Ascending aorta (tissue), 2 donors: ENCODE results near the gene NELL2. TPM values are rescaled to one million over a fixed set of nuclear protein-coding genes. Genes with fewer than 3 reads are reported as not detected.
"Not testable (repeated sequence)": the region's sequence is repeated elsewhere in the genome, so short reads cannot be mapped to it uniquely, and the experiment has no call there.

ENCODE experiments used
- DNase-seq, 2 donors: peaks; one replicate each; pipeline ENCODE4 v3.0.0-alpha.2; 2019; ENCODE audit warnings: low spot score in 2 of 2
- H3K27ac ChIP-seq, 2 donors: fragments of 200-600 bp; sonication (generic); one replicate each; pipeline ENCODE4 v1.5.1; 2016 to 2017; ENCODE audit warnings: mild to moderate bottlenecking in 1 of 2
- H3K27me3 ChIP-seq: fragments of 200-600 bp; sonication (generic); one replicate; pipeline ENCODE4 v1.5.1; 2017
- H3K36me3 ChIP-seq, 2 donors: fragments of 200-600 bp; sonication (generic); one replicate each; pipeline ENCODE4 v1.5.1; 2016
- H3K4me1 ChIP-seq, 2 donors: fragments of 200-600 bp; sonication (generic); one replicate each; pipeline ENCODE4 v1.5.1; 2016 to 2017; ENCODE audit warnings: mild to moderate bottlenecking in 1 of 2
- H3K4me3 ChIP-seq, 2 donors: fragments of 200-600 bp; sonication (generic); one replicate each; pipeline ENCODE4 v1.5.1; 2016 to 2017; ENCODE audit warnings: mild to moderate bottlenecking in 1 of 2
- H3K9me3 ChIP-seq, 2 donors: fragments of 200-600 bp; sonication (generic); one replicate each; pipeline ENCODE4 v1.5.1; 2016
- CTCF ChIP-seq, 3 experiments: fragments of 200-600 bp in 2 of 3; fragments of 450-650 bp in 1 of 3; sonication (generic) in 2 of 3; IDR thresholded peaks; one replicate each; pipeline ENCODE4 v1.5.1; 2016 to 2019; ENCODE audit warnings: antibody characterized with exemption in 3 of 3, mild to moderate bottlenecking in 1 of 3, moderate library complexity in 1 of 3
- intact Hi-C: fragments of 100-400 bp; cut with DNase I; formaldehyde crosslinking; loops from one replicate; pipeline ENCODE4 v1.15.1; 2023
- total RNA-seq: library from RNA; depleted of rRNA; stranded (reverse); fragments of >200 nt; gene quantifications from one replicate; pipeline ENCODE4 v1.1.0, GENCODE V29; 2016

The NELL2 gene
- not detected for total RNA-seq

- intact Hi-C loops = no loop called here
- TF ChIP-seq CTCF (IDR thresholded peaks at IDR 0.05) = no peak
- H3K27me3 ChIP-seq = no peaks in the 10 kb centered on the region
Observed at GRCh38 chr12:44875954-44876543, at the start of gene NELL2. NELL2 (minus strand) TSS chr12:44876315; CDS start chr12:44875869, 446 bp downstream.

GRCh38 chr12:44921736-44922135, 45.6 kb upstream of the NELL2 start:
- TF ChIP-seq CTCF (IDR thresholded peaks at IDR 0.05) = no peak
- intact Hi-C loops = no loop called here
- Histone ChIP-seq H3K27me3 (no peaks in the 10 kb centered on the region), H3K4me3 (no peak overlapping the region), H3K9me3 (no peaks in the 10 kb centered on the region), H3K27ac (no peak overlapping the region), H3K4me1 (no peaks in the 10 kb centered on the region), H3K36me3 (no peaks in the 10 kb centered on the region)
- DNase-seq = no peak

More at GRCh38 chr12:44875954-44876543, at the start of gene NELL2:
- H3K36me3 ChIP-seq = no peaks in the 10 kb centered on the region
- no peak within 1 kb of the TSS for H3K27ac ChIP-seq
- peaks cover 0 to 3% of the 10 kb centered on the region in 2 donors for H3K4me1 ChIP-seq
- H3K4me3 ChIP-seq = peak within 1 kb of the TSS; percentile 65 to 73
- peaks cover 0 to 5% of the 10 kb centered on the region in 2 donors for H3K9me3 ChIP-seq
- DNase-seq = no peak

- TF ChIP-seq CTCF (IDR thresholded peaks at IDR 0.05) = no peak
- Histone ChIP-seq H3K9me3 (no peaks in the 10 kb centered on the region), H3K4me1 (no peaks in the 10 kb centered on the region), H3K4me3 (no peak overlapping the region), H3K27ac (no peak overlapping the region), H3K27me3 (no peaks in the 10 kb centered on the region), H3K36me3 (no peaks in the 10 kb centered on the region)
- intact Hi-C loops = no loop called here
- no peak for DNase-seq
Observed at GRCh38 chr12:44917141-44917540, 41.0 kb upstream of the NELL2 start.

- Histone ChIP-seq H3K27me3 (no peaks in the 10 kb centered on the region), H3K36me3 (no peaks in the 10 kb centered on the region), H3K27ac (no peak overlapping the region), H3K4me1 (no peaks in the 10 kb centered on the region), H3K9me3 (no peaks in the 10 kb centered on the region), H3K4me3 (no peak overlapping the region)
- no peak for TF ChIP-seq CTCF (IDR thresholded peaks at IDR 0.05)
- DNase-seq = no peak
- intact Hi-C loops = no loop called here
Observed at GRCh38 chr12:44915958-44916357, 39.8 kb upstream of the NELL2 start.

GRCh38 chr12:44904321-44904720, 28.2 kb upstream of the NELL2 start:
- no peak overlapping the region for H3K27ac ChIP-seq
- no peak overlapping the region for H3K4me3 ChIP-seq
- TF ChIP-seq CTCF (IDR thresholded peaks at IDR 0.05) = no peak
- no peaks in the 10 kb centered on the region for H3K4me1 ChIP-seq
- peaks cover 0 to 5% of the 10 kb centered on the region in 2 donors for H3K9me3 ChIP-seq
- H3K36me3 ChIP-seq = no peaks in the 10 kb centered on the region
- DNase-seq = no peak
- H3K27me3 ChIP-seq = no peaks in the 10 kb centered on the region
- intact Hi-C loops = no loop called here

GRCh38 chr12:44898108-44898507, 22.0 kb upstream of the NELL2 start:
- H3K4me1 ChIP-seq, H3K27me3 ChIP-seq, intact Hi-C loops, DNase-seq, H3K27ac ChIP-seq, H3K36me3 ChIP-seq, H3K9me3 ChIP-seq, H3K4me3 ChIP-seq: not testable (repeated sequence)
